ENCODE results near the gene SUN3.

GRCh38 chr7:47962262-47962661 lies 66.6 kb downstream of the SUN3 start:
- no peak for TF ChIP-seq POLR2A (IDR thresholded peaks at IDR 0.05)
- TF ChIP-seq, protein P1, sequence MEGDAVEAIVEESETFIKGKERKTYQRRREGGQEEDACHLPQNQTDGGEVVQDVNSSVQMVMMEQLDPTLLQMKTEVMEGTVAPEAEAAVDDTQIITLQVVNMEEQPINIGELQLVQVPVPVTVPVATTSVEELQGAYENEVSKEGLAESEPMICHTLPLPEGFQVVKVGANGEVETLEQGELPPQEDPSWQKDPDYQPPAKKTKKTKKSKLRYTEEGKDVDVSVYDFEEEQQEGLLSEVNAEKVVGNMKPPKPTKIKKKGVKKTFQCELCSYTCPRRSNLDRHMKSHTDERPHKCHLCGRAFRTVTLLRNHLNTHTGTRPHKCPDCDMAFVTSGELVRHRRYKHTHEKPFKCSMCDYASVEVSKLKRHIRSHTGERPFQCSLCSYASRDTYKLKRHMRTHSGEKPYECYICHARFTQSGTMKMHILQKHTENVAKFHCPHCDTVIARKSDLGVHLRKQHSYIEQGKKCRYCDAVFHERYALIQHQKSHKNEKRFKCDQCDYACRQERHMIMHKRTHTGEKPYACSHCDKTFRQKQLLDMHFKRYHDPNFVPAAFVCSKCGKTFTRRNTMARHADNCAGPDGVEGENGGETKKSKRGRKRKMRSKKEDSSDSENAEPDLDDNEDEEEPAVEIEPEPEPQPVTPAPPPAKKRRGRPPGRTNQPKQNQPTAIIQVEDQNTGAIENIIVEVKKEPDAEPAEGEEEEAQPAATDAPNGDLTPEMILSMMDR (IDR thresholded peaks at IDR 0.05), result no peak

All from uterus (tissue), 2 donors.